ENCODE results near the gene ATP2C2. TPM values are rescaled to one million over a fixed set of nuclear protein-coding genes. Genes with fewer than 3 reads are reported as not detected.

ATP2C2 gene
- total RNA-seq, 1 experiment from 2014 or later = not detected

DNA sequence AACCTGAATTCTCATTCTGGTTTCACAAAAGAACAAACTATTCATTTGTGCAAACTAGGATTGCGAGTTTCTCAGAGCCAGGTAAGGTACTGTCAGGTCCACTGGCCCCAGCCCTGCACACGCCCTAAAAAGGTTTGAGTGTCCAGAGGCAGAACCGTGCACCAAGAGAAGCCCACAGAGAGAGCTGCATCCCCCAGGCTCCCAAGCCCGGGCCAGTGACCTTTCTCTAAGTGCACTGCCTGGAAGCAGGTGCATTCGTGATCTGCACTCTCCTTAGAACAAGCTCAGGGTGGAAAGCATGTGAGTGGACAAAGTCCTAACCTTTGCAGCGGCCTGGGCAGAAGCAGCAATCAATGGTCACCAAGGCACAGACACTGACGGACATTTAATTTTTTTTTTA is 109.3 kb downstream of the ATP2C2 start:
- H3K36me3 ChIP-seq (ENCODE audit: insufficient read depth, low read length, poor library complexity, severe bottlenecking) = no peaks in the 10 kb centered on the region
- H3K27me3 ChIP-seq (replicated peaks; ENCODE audit: insufficient read depth, low read depth, low read length, poor library complexity) = no peaks in the 10 kb centered on the region
- no TSS peak for BruUV-seq (replicated peaks)
- POLR2A ChIA-PET (ENCODE audit: low non-redundant PET) = no interaction called here
- CTCF ChIA-PET = no interaction called here
- intact Hi-C loops (cut with micrococcal nuclease; ENCODE audit: unreplicated experiment) = no loop called here
- no peak overlapping the region for H3K27ac ChIP-seq (ENCODE audit: low read depth, low read length, poor library complexity, severe bottlenecking)
- no peak for DNase-seq (ENCODE audit: low spot score)
- H3K4me3 ChIP-seq (ENCODE audit: low read depth, low read length, poor library complexity, severe bottlenecking) = no peak overlapping the region
- no peaks in the 10 kb centered on the region for H3K9me3 ChIP-seq (ENCODE audit: low read depth, low read length, poor library complexity, severe bottlenecking)
- no peaks in the 10 kb centered on the region for H3K4me1 ChIP-seq (ENCODE audit: insufficient read depth, low read length, poor library complexity, severe bottlenecking)
- TF ChIP-seq EZH2 (IDR thresholded peaks at IDR 0.05; ENCODE audit: borderline replicate concordance, low read depth, low read length, poor library complexity, severe bottlenecking) (no peak), CTCF (conservative IDR thresholded peaks at IDR 0.05; ENCODE audit: low read depth, low read length) (no peak)

DNA sequence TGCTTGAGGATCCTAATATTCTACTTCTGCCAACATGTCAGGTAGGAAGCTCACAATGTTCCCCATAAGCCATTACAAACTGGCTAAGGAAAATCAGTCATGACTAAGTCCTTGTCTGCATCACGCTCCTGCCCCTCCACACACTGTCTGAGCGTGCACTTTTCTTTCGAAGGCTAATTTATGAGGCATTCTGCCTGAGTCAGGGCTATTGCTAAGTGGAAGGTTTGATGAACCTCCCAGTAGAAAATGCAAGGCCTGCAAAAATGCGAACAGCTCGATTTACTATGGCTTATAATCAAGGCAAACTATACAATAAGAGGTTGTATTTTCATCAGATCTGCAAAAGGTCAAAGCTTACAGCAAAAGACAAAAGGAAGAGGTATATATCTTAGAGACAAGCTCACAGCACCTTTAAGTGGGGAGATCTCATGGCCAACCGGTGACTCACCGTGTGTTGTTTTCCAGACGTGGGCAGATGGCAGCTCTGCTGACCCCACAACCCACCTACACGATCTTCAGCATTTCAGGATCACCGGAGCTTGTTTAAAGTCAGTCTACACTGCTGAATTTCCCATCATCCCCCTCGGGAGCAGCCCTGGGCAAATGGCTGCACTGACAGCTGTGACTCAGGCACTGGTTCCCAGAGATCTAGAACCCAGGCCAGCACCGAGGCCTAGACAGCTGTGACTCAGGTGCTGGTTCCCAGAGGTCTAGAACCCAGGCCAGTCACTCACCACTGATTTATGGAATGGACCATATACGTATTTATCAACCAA is 110.0 kb downstream of the ATP2C2 start:
- no peak for DNase-seq (ENCODE audit: low spot score)
- Histone ChIP-seq H3K4me1 (ENCODE audit: insufficient read depth, low read length, poor library complexity, severe bottlenecking) (no peaks in the 10 kb centered on the region), H3K27ac (ENCODE audit: low read depth, low read length, poor library complexity, severe bottlenecking) (no peak overlapping the region), H3K27me3 (replicated peaks; ENCODE audit: insufficient read depth, low read depth, low read length, poor library complexity) (no peaks in the 10 kb centered on the region), H3K36me3 (ENCODE audit: insufficient read depth, low read length, poor library complexity, severe bottlenecking) (no peaks in the 10 kb centered on the region), H3K4me3 (ENCODE audit: low read depth, low read length, poor library complexity, severe bottlenecking) (no peak overlapping the region), H3K9me3 (ENCODE audit: low read depth, low read length, poor library complexity, severe bottlenecking) (no peaks in the 10 kb centered on the region)
- BruUV-seq (replicated peaks) = no TSS peak
- intact Hi-C loops (cut with micrococcal nuclease; ENCODE audit: unreplicated experiment) = no loop called here
- TF ChIP-seq EZH2 (IDR thresholded peaks at IDR 0.05; ENCODE audit: borderline replicate concordance, low read depth, low read length, poor library complexity, severe bottlenecking) (no peak), CTCF (conservative IDR thresholded peaks at IDR 0.05; ENCODE audit: low read depth, low read length) (no peak)
- ChIA-PET POLR2A (ENCODE audit: low non-redundant PET) (no interaction called here), CTCF (no interaction called here)

DNA sequence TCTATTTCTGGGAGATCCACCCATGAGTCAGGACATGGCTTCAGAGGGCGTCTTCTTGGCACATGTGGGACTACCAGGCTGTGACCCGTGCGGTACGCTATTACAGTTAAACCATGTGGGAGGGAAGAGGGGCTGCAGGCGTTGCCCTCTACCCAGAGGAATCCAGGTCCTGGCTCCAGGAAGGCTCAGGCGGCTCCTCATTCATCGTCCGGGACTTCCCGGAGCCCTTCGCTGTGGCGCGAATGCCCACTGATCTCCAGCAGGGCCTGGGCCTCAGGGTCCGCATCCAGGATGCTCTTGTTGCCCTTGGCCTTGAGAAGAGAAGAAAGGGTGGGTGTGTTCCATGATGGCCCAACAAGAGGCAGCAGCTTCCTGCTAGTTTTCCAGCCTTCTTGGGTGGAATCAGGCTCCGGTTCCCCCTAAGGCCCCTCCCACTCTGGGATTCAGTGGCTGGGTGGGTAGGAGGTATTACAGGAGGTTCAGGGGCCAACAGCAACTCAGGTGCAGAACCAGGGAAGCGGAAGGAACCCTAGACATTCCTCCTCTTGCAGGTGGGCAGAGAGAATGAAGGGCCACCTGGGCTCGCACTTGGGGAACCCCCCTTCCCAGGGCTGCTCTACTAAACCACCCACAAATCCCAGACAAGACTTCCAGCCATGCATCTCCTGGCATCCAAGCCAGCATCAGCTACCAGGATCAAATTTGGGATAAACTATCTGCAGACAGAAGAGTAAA is 111.5 kb downstream of the ATP2C2 start:
- TF ChIP-seq CTCF (conservative IDR thresholded peaks at IDR 0.05; ENCODE audit: low read depth, low read length) = no peak
- TF ChIP-seq EZH2 (IDR thresholded peaks at IDR 0.05; ENCODE audit: borderline replicate concordance, low read depth, low read length, poor library complexity, severe bottlenecking) = no peak
- ChIA-PET POLR2A (ENCODE audit: low non-redundant PET) (no interaction called here), CTCF (no interaction called here)
- no peak for DNase-seq (ENCODE audit: low spot score)
- Histone ChIP-seq H3K4me1 (ENCODE audit: insufficient read depth, low read length, poor library complexity, severe bottlenecking) (no peaks in the 10 kb centered on the region), H3K9me3 (ENCODE audit: low read depth, low read length, poor library complexity, severe bottlenecking) (no peaks in the 10 kb centered on the region), H3K27ac (ENCODE audit: low read depth, low read length, poor library complexity, severe bottlenecking) (no peak overlapping the region), H3K36me3 (ENCODE audit: insufficient read depth, low read length, poor library complexity, severe bottlenecking) (no peaks in the 10 kb centered on the region), H3K27me3 (replicated peaks; ENCODE audit: insufficient read depth, low read depth, low read length, poor library complexity) (no peaks in the 10 kb centered on the region), H3K4me3 (ENCODE audit: low read depth, low read length, poor library complexity, severe bottlenecking) (no peak overlapping the region)
- intact Hi-C loops (cut with micrococcal nuclease; ENCODE audit: unreplicated experiment) = no loop called here
- no TSS peak for BruUV-seq (replicated peaks)
